Lower leg skin (tissue), 4 donors: ENCODE data around the gene DFFB. TPM values are rescaled to one million over a fixed set of nuclear protein-coding genes. Genes with fewer than 3 reads are reported as not detected.

Source experiments
- DNase-seq, 2 donors: peaks; one replicate each; pipeline ENCODE4 v3.0.0-alpha.2; 2019; ENCODE audit warnings: low spot score in 2 of 2
- H3K4me3 ChIP-seq: fragments of 200-600 bp; sonication (generic); 2 replicates; pipeline ENCODE4 v1.5.1; 2017; ENCODE audit warnings: mild to moderate bottlenecking, low read depth; ENCODE audit not compliant: poor library complexity, severe bottlenecking
- POLR2A ChIP-seq, 2 donors: fragments of 450-650 bp; IDR thresholded peaks; one replicate each; pipeline ENCODE4 v1.6.1; 2016 to 2017; ENCODE audit warnings: antibody characterized with exemption in 2 of 2, mild to moderate bottlenecking in 1 of 2, moderate library complexity in 1 of 2
- WGBS, 2 donors: methylation state at CpG; one replicate each; pipeline ENCODE4 v1.1.5; 2018; 5-methylcytosine and 5-hydroxymethylcytosine counted together
- intact Hi-C: fragments of 100-400 bp; cut with DNase I; formaldehyde crosslinking; loops from one replicate; pipeline ENCODE4 v1.15.0; 2023; ENCODE audit warnings: low total_unique reads
- total RNA-seq, 4 donors: library from RNA; depleted of rRNA; stranded (reverse); fragments of >200 nt; gene quantifications; one replicate each; pipeline ENCODE4 v1.1.0, GENCODE V29; 2016
- TF ChIP-seq, protein P1 (sequence below), 3 donors: fragments of 450-650 bp; IDR thresholded peaks; one replicate each; pipeline ENCODE4 v1.5.1; 2016; ENCODE audit warnings: antibody characterized with exemption in 3 of 3, mild to moderate bottlenecking in 3 of 3, moderate library complexity in 2 of 3

DFFB gene
- total RNA-seq, 4 donors from 2014 or later = 3.0 to 10.3 (median 6.8) TPM

DNA sequence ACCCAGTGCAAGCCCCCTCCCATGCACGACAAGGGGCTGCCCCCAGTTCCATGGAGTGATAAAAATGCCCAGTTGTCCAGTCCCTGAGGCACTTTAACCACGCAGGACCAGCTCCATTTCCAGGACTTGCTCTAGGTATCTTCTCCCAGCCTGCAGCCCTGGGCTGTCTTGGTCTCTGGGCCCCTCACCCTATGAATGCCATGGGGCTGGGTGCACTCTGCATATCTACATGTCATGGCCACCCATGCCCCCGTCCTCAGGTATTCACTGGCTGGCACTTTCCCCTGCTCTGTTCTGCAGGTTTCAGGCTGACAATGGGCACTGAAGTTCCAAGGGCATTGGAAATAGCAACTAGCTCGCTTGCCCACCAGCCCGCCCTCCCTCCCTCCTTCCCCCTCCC, 62.4 kb downstream of the DFFB start:
- no peak for TF ChIP-seq POLR2A (IDR thresholded peaks at IDR 0.05)
- TF ChIP-seq, protein P1, sequence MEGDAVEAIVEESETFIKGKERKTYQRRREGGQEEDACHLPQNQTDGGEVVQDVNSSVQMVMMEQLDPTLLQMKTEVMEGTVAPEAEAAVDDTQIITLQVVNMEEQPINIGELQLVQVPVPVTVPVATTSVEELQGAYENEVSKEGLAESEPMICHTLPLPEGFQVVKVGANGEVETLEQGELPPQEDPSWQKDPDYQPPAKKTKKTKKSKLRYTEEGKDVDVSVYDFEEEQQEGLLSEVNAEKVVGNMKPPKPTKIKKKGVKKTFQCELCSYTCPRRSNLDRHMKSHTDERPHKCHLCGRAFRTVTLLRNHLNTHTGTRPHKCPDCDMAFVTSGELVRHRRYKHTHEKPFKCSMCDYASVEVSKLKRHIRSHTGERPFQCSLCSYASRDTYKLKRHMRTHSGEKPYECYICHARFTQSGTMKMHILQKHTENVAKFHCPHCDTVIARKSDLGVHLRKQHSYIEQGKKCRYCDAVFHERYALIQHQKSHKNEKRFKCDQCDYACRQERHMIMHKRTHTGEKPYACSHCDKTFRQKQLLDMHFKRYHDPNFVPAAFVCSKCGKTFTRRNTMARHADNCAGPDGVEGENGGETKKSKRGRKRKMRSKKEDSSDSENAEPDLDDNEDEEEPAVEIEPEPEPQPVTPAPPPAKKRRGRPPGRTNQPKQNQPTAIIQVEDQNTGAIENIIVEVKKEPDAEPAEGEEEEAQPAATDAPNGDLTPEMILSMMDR (IDR thresholded peaks at IDR 0.05) = no peak
- intact Hi-C loops = no loop called here
- H3K4me3 ChIP-seq = no peak overlapping the region
- no peak for DNase-seq
- 80 to 85% methylated on average over 5 of the region's 5 CpGs for WGBS, 2 donors

DNA sequence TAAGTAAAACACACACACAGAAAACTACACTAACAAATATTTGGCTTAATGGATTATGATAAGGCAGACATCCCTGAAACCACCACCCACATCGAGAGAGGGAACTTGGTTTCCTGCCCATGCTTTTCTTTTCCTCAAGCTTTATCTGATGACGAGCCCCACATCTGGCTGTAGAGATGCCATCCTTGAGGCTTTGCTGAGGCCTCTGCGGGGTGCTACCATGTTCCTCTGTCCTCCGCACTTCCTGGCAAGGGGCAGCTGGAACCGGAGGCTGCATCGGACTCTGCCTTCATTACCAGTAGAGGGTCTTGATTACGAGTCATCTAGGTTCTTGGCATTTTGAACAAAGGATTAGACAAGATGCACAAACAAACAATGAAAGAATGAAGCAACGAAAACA, 64.5 kb downstream of the DFFB start:
- intact Hi-C loops = no loop called here
- WGBS, 2 donors = 58 to 64% methylated on average over 8 of the region's 8 CpGs
- TF ChIP-seq, protein P1 (IDR thresholded peaks at IDR 0.05) = no peak
- no peak for TF ChIP-seq POLR2A (IDR thresholded peaks at IDR 0.05)
- DNase-seq = no peak
- H3K4me3 ChIP-seq = no peak overlapping the region

- no peak for DNase-seq
Measured at GRCh38 chr1:3922201-3922725, 65.0 kb downstream of the DFFB start.

GRCh38 chr1:3922851-3923250, 65.6 kb downstream of the DFFB start:
- 38 to 62% methylated on average over 6 of the region's 6 CpGs for WGBS, 2 donors

More at GRCh38 chr1:3922201-3922725, 65.0 kb downstream of the DFFB start:
- H3K4me3 ChIP-seq = no peak overlapping the region
- intact Hi-C loops = no loop called here
- TF ChIP-seq, protein P1 (IDR thresholded peaks at IDR 0.05) = no peak
- no peak for TF ChIP-seq POLR2A (IDR thresholded peaks at IDR 0.05)
- 72 to 81% methylated on average over 6 of the region's 6 CpGs for WGBS, 2 donors

GRCh38 chr1:3923378-3924185, 66.3 kb downstream of the DFFB start:
- intact Hi-C loops = no loop called here
- WGBS, 2 donors = 62 to 69% methylated on average over 24 of the region's 25 CpGs
- no peak for DNase-seq

More at GRCh38 chr1:3922851-3923250, 65.6 kb downstream of the DFFB start:
- DNase-seq = no peak
- intact Hi-C loops = no loop called here
- H3K4me3 ChIP-seq = no peak overlapping the region
- TF ChIP-seq, protein P1 (IDR thresholded peaks at IDR 0.05) = no peak
- no peak for TF ChIP-seq POLR2A (IDR thresholded peaks at IDR 0.05)

More at GRCh38 chr1:3923378-3924185, 66.3 kb downstream of the DFFB start:
- H3K4me3 ChIP-seq = no peak overlapping the region
- TF ChIP-seq POLR2A (IDR thresholded peaks at IDR 0.05) = no peak
- TF ChIP-seq, protein P1 (IDR thresholded peaks at IDR 0.05) = no peak
